HG03558 (cell line): ENCODE results near the gene ABCA5.
A peak's percentile ranks its signal among the peaks of the same experiment; 100 is the strongest.

Source experiments
- ATAC-seq: cut with Tn5 transposase; IDR thresholded peaks from one replicate; pipeline ENCODE4 v1.9.1; 2021; ENCODE audit warnings: moderate number of reproducible peaks; ENCODE audit not compliant: unreplicated experiment; ENCODE audit errors: extremely low read depth

Gene ABCA5, protein sequence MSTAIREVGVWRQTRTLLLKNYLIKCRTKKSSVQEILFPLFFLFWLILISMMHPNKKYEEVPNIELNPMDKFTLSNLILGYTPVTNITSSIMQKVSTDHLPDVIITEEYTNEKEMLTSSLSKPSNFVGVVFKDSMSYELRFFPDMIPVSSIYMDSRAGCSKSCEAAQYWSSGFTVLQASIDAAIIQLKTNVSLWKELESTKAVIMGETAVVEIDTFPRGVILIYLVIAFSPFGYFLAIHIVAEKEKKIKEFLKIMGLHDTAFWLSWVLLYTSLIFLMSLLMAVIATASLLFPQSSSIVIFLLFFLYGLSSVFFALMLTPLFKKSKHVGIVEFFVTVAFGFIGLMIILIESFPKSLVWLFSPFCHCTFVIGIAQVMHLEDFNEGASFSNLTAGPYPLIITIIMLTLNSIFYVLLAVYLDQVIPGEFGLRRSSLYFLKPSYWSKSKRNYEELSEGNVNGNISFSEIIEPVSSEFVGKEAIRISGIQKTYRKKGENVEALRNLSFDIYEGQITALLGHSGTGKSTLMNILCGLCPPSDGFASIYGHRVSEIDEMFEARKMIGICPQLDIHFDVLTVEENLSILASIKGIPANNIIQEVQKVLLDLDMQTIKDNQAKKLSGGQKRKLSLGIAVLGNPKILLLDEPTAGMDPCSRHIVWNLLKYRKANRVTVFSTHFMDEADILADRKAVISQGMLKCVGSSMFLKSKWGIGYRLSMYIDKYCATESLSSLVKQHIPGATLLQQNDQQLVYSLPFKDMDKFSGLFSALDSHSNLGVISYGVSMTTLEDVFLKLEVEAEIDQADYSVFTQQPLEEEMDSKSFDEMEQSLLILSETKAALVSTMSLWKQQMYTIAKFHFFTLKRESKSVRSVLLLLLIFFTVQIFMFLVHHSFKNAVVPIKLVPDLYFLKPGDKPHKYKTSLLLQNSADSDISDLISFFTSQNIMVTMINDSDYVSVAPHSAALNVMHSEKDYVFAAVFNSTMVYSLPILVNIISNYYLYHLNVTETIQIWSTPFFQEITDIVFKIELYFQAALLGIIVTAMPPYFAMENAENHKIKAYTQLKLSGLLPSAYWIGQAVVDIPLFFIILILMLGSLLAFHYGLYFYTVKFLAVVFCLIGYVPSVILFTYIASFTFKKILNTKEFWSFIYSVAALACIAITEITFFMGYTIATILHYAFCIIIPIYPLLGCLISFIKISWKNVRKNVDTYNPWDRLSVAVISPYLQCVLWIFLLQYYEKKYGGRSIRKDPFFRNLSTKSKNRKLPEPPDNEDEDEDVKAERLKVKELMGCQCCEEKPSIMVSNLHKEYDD (N-terminal part only)

GRCh38 chr17:69327060-69327831 is at the start of gene ABCA5:
Gene ABCA5 (minus strand): TSS chr17:69327133. CDS start chr17:69314415, 12,718 bp downstream.
- ATAC-seq, result peak; percentile 90

DNA sequence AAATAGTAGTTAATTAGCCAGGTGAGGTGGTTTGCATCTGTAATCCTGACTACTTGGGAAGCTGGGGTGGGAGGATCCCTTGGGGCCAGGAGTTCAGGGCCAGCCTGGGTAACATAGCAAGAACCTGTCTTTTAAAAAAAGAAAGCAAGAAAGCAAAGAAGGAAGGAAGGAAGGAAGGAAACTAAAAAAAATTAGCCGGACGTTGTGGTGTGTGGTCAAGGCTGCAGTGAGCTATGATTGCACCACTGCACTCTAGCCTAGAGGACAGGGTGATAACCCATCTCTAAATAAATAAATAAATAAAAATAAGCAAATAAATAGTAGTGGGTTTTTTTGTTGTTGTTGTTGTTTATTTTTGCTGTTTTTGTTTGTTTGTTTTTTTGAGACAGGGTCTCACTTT is 48.3 kb upstream of the ABCA5 start:
- ATAC-seq, result no peak

GRCh38 chr17:69373069-69373468 is 46.1 kb upstream of the ABCA5 start:
- no peak for ATAC-seq

GRCh38 chr17:69367298-69367697 is 40.4 kb upstream of the ABCA5 start:
- ATAC-seq, result peak; percentile 83

DNA sequence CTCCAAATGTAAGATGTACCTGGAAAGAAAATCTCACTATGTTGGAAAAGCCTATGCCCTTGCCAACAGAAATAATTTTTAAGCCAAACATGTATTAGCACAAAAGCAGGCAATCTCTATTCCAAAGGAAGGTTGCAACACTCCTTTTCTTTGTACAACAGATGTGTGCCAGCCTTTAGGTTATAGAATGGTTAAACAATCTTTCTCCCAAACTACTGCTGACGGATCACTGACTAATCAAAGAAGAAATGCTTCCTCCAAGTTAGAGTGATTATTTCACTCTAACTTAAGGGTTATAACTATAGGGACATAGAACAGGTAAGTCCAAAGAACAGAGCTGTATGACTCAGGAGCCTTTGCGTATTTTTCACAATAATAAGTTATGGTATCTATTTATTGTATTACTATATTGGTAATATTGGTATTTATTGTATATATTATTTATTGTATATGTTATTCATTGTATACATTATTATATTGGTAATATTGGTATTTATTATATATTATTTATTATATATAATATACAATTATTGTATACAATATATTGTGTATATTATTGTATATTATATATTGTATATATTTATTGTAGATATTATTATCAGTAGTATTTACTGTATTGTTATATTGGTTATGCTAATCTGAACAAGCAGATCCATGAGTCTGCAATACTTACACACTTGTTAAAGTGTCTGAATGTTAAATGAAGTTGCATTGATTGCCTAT is 36.7 kb upstream of the ABCA5 start:
- no peak for ATAC-seq

DNA sequence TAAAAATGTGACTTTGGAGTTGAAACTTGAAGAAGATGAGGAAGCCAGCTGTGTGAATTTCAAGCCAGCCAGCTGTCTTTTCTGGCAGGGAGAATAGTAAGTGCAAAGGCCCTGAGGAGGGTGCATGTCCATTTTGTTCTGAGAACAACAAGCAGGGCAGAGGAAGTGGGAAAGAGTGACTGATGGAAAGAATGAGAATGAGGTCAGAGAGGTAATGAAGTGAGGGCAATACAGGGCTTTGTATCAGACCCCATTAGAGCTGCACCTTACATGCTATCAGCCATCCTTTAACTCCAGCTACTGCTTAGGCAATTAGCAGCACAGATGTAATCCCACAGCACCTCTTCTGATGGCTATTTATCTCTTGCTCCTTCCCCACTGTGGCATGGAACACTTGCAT is 34.2 kb upstream of the ABCA5 start:
- ATAC-seq, result no peak

DNA sequence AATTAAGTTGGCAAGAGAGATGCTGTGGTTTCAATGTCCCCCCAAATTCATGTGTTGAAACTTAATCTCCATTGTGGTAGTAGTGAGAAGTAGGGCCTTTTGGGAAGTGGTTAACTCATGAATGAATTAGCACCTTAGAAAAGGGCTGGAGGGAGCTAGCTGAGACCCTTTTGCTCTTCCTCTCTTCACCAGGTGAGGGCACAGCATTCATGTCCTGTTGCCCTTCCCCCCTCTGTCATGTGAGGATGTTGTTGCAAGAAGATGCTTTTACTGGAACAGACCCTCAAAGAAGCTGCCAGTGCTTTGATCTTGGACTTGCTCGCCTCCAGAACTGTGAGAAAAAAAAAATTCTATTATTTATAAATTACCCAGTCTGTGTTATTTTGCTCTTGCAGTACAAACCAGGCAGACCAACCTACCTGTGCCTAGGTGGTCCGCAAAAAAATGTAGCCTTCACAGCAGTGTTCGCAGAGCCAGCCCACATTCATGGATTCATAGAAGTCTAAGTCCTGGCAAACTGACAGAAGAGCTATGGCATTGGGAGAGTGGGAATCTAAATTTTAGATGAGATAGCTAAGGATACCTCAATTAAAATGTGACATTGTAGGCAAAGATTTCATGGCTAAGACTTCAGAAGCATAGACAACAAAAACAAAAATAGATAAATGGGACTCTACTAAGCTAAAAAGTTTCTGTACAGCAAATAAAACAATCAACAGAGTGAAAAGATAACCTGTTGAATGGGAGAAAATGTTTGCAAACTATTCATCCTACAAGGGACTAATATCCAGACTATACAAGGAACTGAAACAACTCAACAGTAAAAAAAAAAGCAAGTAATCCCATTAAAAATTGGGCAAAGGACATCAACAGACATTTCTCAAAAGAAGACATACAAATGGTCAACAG is 32.0 kb upstream of the ABCA5 start:
- ATAC-seq, result no peak

DNA sequence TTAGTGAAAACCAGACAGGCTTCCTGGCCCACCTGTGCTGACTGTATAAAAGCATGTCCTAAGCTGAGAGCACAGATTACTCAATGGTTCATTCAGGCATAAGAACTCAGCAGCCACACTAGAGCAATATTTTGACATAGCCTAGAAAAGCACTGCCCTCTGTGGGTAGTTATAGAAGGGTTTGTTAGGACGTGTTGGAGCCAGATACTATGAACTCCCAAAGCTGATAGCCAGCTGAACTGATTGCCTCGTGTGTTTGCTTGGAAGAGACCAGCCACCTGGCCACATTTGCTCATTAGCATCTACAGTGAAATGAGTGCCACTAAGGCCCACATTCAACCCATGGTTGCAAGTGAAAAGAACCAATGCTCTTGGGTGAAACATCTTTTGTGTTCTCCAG is 30.8 kb upstream of the ABCA5 start:
- ATAC-seq, result no peak

- no peak for ATAC-seq
Observed at GRCh38 chr17:69356625-69357024, 29.7 kb upstream of the ABCA5 start.

GRCh38 chr17:69350911-69351310 is 24.0 kb upstream of the ABCA5 start:
- no peak for ATAC-seq

DNA sequence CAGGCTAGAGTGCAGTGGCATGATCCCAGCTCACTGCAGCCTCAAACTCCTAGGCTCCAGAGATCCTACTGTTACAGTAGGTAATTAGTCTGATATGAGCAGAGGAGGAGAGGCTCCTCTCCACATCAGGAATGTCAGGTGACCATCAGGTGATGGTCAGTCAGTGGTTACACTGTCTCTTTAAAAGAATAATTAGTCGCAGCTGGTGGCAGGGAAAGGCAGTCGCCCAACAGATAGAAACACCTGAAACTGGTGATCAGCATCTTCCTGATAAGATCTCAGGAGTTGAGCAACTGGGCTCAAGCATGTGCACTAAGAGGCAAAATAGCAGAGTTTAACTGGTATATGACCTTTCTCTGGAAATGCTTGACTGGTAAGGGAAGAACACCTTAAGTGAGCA is 21.5 kb upstream of the ABCA5 start:
- no peak for ATAC-seq

DNA sequence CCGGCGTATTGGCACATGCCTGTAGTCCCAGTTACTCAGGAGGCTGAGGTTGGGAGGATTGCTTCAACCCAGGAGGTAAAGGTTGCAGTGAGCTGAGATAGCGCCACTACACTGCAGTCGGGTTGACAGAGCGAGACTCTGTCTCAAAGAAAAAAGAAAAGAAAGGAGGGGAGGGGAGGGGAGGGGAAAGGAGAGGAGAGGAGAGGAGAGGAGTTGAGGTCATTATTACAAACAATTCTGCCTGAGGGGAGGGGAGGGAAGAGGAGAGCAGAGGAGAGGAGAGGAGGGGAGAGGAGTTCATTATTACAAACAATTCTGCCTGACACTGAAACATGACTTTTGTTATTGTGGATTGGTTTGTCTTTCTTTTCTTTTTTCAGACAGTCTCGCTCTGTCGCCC is 19.8 kb upstream of the ABCA5 start:
- no peak for ATAC-seq

- no peak for ATAC-seq
Observed at GRCh38 chr17:69344939-69345338, 18.0 kb upstream of the ABCA5 start.

DNA sequence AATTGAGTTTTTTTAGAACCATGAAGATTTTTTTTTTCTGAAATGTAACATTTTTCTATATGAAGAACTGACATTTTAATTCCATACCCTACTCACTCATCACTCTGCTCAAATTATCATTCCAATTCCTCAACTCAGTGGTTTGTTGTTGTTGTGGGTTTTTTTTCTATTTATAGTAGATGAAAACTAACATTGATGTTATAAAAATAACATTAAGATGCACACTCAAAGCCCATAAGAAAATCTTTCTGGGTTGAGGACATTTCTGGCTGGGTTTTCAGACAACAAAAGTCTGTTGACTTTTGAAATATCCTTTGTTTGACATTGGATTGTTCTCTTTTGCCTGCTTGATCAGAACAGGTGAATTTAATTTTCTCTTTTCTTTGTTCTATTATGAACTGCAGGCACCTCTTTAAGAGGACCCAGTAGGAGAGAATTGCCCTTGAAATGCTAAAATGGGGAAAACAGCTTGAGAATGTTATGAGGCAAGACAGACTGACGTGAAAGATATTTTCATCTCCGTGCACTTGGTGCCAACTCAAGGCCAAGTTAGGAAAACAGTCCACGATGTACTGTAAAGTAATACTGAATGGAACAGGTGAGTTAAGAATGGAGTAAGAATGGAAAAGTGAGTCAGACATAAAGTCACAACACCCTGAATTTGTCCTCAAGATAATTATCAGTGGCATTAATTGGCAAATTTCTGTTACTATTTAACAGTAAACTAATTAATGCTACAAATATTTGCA is 16.1 kb upstream of the ABCA5 start:
- no peak for ATAC-seq

DNA sequence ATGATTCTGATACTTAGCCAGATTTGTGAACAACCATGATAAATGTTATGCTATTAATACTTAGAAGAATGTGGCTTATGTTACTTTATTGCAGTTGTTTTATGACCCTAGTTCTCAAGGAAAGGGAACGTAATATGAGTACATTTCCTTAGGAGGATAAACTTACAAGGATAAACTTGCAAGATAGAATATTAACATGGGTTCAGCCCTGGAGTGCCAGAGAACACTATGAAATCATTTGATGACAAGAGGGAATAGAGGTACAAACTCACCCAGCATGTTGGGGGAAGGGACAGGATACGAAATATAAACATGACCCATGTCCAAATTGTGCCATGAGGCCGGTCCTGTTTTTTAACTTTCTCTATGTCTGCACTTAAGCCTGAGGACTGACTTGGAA is 13.0 kb upstream of the ABCA5 start:
- no peak for ATAC-seq

DNA sequence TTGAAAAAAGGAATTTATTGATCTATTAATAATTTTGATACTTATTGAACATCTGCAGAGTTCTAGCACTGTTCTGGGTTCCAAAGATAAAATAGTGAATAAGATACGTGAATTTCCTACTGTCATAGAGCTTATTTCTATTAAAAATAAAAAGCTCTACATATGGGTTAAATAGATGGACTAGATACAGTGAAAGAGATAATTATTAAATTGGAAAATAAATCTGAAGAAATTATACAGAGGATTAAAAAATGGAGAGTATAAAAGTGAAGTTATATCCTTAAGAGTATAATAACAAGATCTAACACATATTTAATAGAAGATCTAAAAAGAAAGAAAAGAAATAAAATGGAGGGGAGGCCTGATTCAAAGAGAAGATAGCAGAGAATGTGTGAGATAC is 10.1 kb upstream of the ABCA5 start:
- ATAC-seq, result no peak

- ATAC-seq, result no peak
Observed at GRCh38 chr17:69336580-69336979, 9.6 kb upstream of the ABCA5 start.
